KG1 (cell line): Measurements from ENCODE around the gene PDGFD.

ENCODE experiments used
- DNase-seq: peaks from one replicate; lab custom pipeline; 2025; lab: John Stamatoyannopoulos, UW

PDGFD gene

DNA sequence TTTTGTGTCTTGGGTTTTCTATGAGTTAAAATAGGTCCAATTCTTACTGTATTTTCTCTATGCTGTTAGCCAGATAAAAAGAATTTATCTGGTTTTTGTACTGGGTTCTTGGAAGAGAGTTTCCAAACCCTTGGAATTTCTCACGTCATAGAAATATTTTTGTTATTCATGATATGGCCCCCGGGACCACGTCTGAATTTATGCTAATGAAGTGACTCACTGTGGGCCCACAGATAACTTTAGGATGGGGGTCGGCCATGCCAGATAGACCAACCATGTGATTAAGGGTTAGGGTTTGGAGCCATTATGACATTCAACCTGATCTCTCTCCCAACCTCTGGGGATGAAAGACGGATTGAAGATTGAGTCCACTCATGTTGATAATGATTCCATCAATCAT lies 163.1 kb downstream of the PDGFD start:
- DNase-seq = no peak

DNA sequence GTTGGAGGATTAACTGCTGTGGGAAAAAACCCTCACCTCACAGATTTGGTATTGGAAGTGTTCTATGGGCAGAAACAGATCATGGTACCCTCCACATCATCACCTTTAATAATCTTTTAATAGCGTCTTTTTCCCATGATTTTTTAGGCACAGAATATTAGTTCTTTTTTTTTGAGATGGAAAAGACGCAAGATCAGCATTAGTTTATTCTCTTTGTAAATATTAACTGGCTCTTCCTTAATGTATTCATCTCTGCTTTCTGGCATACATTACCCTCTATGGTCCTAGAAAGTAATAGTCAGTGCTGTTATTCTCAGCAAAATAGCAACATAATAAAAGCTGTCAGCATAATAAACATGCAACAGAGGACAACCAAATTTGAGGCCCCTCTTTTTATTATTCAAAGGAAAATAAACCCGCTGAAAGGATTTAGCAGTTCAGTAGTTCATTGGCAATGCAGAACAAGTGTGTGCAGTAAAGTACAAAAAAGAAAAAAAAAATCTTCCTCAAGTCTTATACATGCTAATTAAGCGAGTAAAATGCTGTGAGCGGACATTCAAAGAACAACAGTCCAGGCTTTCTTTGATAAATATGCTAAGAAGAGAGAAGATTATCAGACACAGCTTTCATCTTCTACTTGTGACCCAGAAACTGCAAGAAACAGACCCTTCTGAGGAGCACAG lies 165.0 kb downstream of the PDGFD start:
- no peak for DNase-seq

DNA sequence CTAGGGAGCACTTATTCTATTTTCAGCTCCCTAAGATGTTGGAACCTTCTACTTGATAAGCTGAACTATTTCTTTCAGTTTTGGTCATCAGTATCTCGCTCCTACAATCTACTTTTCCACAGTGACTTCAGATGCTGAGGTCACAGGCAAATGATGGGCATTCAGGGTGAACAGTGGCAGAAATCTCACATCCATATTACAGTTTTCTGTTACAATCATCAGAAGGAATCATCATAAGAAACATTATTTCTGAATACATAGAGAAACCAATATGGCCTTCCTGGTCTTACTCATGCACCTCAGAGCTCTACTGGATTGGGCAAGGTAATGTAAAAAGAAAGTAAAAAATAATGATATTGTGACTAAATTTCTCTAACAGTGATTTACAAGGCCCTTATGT lies 166.9 kb downstream of the PDGFD start:
- DNase-seq = no peak

- DNase-seq = no peak
These were observed 168.1 kb downstream of the PDGFD start for GRCh38 chr11:103995896-103996295.

DNA sequence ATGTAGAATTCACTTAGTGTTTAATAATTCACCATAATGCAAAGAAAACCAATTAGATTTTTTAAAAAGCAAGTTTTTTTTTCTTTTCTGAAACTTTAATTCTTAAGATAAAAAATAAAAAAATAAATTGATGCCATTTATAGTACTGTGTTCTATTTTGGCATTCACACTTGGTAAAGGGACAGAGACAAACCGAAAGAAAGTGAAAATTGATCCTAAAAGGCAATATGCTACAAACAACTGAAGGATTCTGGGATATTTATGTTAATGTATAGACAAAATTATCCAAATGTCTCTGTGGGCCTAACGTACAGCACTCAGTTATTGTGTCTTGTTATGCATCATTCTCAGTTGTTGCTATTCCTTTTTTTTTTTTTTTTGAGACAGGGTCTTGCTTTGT lies 169.4 kb downstream of the PDGFD start:
- DNase-seq = no peak

GRCh38 chr11:103994094-103994493 lies 169.9 kb downstream of the PDGFD start:
- no peak for DNase-seq

DNA sequence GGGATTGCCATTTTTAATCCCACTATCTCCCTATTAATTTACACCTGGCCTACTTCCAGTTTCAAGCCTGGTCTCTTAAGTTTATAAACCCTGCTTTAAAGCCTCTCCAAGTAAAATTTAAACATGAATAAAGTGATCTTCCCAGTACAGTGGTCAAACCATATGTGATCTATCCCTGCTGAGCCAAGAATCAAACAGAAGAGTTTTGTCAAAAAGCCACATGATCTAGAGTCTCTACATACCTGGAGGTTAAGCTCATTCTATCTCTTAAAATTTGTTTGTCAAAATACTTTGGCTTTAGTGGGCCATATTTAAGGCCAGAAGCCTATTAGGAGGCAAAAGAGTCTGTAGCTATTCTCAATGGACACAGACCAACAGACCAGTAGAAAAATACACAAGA lies 170.4 kb downstream of the PDGFD start:
- DNase-seq = no peak

- no peak for DNase-seq
These were observed 175.4 kb downstream of the PDGFD start for GRCh38 chr11:103988595-103988969.

DNA sequence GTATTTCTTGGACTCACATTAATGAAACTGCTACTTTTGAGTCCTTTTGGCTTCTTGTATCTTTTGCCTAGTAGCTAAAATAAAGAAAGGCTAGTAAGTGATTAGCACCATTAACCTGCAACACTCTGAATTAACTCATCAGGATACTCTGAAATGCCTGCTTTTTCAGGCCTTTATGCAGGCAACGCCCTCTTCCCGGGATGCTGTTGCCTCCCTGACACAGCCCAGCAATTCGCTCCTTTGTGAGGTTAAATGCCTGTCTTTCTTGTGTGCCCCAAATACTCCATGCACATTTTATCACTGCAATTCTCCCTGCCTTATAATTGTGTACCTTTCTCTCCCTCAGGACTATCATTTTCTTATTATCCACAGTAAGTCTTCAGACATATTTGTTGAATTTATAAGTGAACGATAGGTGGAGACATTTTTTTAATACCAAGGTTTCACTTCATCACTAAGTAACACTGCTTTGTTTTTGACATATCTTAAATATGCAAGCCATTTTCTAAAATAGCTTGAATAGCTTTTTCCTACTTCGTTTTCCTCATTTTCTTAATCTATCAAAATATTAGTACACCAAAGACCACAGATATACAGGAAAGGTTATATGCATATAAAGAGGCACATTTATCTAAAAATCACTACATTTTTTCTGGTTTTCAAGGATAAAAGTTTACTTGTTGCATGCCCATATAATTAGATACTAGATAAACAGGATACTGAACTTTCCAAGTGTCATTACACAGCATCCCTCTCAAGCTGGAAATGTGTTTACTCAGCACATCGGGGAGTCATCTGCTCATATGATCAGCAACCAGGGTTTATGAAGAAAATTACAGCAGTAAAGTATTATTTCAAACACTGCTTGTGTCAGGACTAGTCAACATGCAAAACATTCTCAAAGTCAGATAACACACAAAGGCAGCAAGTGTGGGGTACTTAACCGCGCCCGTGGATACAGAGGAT lies 176.0 kb downstream of the PDGFD start:
- no peak for DNase-seq

- DNase-seq = no peak
These were observed 178.9 kb downstream of the PDGFD start for GRCh38 chr11:103985041-103985440.

GRCh38 chr11:103980108-103980507 lies 183.8 kb downstream of the PDGFD start:
- DNase-seq = no peak

DNA sequence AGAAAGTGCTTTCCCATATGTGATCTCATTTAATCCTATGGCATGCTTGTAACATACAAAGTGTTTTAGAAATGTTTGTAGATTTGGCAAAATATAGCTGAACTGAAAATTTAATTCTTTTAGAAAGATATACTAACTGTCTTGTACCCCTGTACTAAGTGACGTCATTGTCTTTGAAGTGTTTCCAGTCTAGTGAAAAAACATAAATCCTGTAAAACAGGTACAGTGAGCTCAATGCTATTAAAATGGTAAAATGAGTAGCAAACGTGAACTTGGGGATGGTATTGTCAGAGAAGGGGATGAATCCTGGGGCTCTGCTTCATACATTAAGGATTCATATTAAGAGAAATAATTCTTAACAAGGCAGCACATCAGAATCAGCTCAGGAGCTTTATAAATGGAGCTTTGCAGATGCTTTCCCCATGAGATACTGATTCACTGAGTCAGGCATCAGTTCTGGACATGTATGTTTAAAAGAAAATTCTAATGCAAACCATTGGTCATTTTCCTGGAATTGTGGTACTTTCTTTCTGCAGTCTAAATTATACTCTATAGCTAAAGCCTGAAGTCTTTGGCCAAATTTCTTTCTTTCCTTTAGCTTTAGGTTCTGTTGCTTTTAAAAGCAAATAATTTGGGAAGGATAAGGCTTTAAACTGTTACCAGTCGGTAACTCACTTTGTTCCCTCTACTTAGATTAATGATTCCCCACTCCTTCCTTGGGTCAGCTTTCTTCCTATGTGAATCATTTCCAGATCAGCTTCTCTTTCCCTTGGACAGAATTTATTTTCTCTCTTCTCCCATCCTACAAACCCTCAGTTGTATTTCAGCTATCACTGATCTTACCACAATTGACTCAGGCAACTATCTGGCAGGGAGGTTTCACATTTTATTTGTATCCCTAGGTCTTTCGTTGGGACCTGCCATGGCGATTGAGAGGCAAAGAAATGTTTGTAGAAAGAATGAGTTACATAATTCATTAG lies 185.0 kb downstream of the PDGFD start:
- no peak for DNase-seq

GRCh38 chr11:103972013-103972412 lies 191.9 kb downstream of the PDGFD start:
- no peak for DNase-seq

- no peak for DNase-seq
These were observed 193.2 kb downstream of the PDGFD start for GRCh38 chr11:103970701-103971249.

- DNase-seq = no peak
These were observed 195.3 kb downstream of the PDGFD start for GRCh38 chr11:103968685-103969084.

DNA sequence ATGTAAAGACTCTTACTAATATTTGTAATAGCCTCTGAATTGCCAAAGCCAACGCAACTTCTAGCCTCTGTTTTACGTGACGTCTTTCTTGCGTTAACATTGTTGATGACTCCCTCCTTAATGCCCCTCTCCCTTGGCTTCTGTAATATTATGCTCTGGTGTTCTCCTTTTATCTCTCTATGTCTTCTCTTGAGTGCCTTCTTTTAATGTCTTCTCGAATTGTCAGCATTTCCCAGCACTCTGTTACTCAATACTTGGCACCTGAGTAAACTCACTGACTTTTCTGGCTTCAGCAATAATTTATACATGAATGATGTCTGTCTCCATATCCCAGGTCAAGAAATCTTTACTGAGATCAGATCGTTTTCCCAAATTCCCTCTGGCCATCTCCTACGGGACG lies 196.0 kb downstream of the PDGFD start:
- no peak for DNase-seq

- DNase-seq = no peak
These were observed 199.6 kb downstream of the PDGFD start for GRCh38 chr11:103964390-103964789.

GRCh38 chr11:103963648-103964047 lies 200.3 kb downstream of the PDGFD start:
- DNase-seq = no peak

GRCh38 chr11:103961010-103961409 lies 202.9 kb downstream of the PDGFD start:
- DNase-seq = no peak

GRCh38 chr11:103960108-103960507 lies 203.8 kb downstream of the PDGFD start:
- DNase-seq = no peak

GRCh38 chr11:103959279-103959942 lies 204.5 kb downstream of the PDGFD start:
- no peak for DNase-seq
